ENCODE results near the gene FGB.

DNA sequence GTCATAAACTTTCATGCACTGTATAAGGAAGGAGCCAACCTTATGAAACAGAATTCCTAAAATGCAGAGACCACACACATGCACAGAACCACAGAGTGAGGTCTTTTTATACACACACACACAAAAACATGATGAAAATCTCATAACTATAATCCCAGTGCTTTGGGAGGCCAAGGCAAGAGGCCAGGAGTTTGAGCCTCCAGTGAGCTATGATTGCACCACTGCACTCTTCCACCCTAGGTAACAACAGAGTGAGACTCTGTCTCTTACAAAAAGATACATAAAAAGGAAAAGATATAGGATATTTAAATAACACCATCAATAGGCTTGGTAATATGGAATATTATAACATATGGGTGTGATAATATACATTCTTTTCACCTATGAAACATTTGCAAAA is 17.1 kb downstream of the FGB start:
- no peak for TF ChIP-seq POLR2A (IDR thresholded peaks at IDR 0.05)
- TF ChIP-seq POLR2AphosphoS5 (IDR thresholded peaks at IDR 0.05): no peak

All from transverse colon (tissue), 3 donors.